ENCODE measurements around the gene PLEKHO2.
A peak's percentile ranks its signal among the peaks of the same experiment; 100 is the strongest.

Gene PLEKHO2

GRCh38 chr15:64894395-64895056 is 52.8 kb downstream of the PLEKHO2 start:
- DNase-seq (ENCODE audit: low spot score), result no peak

DNA sequence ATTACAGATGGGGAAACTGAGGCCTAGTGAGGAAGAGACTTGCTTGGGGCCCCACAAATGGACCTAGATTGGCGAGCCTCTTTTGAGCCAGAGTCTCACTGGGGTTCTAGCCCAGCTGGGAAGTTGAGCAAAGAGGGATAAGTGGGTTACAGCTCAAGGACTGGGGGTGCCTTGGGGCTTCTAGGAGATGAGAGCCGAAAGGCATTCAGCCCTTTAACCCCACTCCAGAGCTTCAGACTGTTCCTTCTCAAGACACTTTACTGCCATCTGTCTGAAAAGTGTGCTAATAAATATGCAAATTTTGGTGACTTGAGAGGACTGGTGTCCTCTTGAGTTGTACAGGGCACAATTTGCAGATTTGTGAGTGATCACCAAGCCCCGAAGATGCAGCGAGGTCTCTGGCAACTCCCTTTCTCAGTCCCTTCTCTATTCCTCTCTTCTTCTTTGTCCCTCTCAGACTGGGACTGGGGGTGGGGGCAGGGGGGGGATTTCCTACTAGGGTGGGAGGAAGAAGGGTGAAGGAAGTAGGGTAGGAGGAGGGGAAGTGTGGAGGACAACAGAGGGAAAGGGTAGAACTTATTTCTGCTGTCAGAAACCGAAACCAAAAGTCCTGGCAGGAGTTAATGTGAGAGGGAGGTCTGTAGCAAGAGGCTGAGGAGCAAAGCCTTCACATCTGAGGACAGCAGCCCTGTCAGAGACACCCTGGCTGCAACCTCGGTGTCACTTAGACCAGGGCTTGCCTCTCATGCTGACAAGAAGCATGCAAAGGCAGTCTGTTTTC is 53.8 kb downstream of the PLEKHO2 start:
- peak; percentile 46 for DNase-seq (ENCODE audit: low spot score)

DNA sequence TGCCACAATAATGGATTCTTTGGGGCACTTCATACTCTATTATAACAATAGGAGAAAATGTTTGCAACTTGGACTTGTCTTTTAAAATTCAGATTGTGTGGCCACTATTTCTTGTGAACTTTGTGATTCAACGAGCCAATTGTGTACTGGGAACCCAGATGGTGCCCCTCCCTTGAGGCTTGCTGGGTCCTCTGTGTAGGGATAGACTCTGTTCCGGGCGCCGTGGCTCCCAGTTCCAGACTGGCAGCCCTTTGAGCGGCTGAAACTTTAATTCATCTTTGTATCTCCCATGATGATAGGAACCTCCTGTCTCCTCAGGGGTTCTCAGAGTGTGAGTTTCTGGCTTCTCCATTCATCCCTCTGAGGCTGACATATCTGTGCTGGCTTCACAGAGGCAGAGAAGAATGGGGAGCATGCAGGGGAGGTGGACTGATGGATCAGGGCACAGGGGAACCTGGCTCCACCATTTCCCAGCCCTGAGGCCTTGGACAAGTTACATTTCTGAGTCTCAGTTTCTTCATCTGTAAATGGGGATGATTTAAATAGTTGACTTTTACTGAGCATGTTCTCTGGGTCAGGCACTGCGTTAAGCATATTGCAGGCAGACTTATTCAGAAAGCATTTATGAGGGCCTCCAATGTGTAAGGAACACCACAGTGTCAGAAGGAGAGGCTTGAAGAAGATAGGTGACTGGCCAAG is 54.8 kb downstream of the PLEKHO2 start:
- no peak for DNase-seq (ENCODE audit: low spot score)

- DNase-seq (ENCODE audit: low spot score), result no peak
Observed at GRCh38 chr15:64897345-64897985, 55.8 kb downstream of the PLEKHO2 start.

DNA sequence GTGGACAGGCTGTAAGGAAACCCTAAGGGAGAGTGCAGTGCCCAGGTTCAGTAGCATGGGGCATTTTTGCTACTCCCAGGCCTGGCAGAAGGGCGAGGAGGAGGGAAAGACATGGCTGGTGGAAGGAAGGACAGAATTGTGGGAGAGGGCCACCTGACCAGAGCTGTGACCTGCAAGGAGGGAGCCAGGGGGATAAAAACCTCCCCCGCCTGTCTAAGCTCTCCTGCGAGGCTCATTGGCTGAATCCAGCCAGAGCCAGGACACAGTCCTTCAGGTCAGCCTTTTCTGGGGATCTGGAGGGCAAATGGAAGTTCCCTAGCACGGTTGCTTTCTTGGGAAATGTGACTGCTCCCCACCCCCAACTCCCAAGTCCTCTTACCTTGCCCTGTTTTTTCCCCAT is 56.7 kb downstream of the PLEKHO2 start:
- no peak for DNase-seq (ENCODE audit: low spot score)

DNA sequence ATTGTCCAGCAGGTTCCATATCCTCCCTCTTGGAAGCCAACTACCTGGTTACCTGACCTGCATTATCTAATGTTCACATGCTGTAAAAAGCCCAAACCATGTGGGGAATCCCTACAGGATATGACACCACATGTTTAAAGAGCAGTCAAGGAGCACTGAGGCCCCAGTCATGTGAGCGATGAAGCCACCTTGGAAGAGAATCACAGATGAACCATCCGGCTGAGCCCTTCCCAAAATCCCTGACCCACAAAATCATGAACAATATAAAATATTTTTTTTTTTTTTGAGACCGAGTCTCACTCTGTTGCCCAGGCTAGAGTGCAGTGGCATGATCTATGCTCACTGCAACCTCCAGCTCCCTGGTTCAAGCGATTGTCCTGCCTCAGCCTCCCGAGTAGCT is 59.4 kb downstream of the PLEKHO2 start:
- DNase-seq (ENCODE audit: low spot score), result no peak

DNA sequence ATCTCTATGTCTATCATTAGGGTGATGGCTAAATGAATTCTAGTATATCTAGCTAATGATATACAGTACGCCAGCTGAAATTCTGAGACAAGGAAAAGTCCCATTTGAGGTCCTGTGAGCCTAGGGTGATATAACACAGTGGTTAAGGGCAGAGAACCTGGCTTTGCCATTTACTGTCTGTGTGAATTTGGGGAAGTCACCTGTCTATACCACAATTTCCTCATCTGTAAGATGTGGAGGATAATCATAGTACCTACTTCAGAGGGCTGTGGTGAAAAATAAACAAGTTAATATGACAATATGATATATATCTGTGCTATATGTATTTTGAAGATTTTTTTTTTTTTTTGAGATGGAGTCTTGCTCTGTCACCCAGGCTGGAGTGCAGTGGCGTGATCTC is 60.2 kb downstream of the PLEKHO2 start:
- no peak for DNase-seq (ENCODE audit: low spot score)

GRCh38 chr15:64902863-64903262 is 61.1 kb downstream of the PLEKHO2 start:
- DNase-seq (ENCODE audit: low spot score), result no peak

DNA sequence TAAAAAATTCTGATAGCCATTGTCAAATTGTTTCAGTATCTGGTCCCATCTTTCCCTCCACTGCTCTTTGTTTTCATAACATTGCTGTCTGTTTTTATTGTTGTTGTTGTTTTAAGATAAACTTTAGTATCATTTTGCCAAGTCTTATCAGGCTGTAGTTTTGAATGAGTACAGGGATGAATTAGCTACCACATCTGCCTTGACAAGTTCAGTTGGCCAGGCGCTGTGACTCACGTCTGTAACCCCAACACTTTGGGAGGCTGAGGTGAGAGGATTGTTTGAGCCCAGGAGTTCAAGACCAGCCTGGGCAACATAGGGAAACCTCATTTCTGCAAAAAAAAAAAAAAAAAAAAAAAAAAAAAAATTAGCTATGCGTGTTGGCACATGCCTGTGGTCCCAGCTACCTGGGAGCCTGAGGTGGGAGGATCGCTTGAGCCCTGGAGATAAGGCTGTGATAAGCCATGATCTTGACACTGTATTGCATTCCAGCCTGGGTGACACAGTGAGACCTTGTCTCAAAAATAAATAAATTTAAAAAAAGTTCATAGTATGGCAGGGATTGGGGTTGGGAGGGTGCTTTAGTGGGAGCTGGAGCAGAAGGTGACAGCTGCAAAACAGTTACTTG is 61.7 kb downstream of the PLEKHO2 start:
- no peak for DNase-seq (ENCODE audit: low spot score)

DNA sequence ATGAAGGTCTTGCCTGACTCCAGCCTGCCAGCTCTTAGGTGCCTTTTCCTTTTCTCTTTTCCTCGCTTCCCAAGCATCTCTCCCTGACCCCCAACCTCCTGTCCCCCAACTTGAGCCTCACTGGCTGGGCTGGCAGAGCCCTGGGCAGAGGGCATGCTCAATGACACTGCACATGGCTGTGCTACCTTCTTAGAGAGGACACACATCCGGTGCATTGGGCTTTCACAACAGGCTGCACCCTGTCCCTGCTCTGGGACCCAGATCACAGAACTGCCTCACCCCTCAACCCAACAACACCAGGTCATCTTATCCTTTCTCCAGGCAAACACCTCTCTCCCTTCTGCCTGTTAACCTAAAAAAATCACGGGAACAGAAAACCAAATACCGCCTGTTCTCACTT is 62.5 kb downstream of the PLEKHO2 start:
- DNase-seq (ENCODE audit: low spot score), result no peak

DNA sequence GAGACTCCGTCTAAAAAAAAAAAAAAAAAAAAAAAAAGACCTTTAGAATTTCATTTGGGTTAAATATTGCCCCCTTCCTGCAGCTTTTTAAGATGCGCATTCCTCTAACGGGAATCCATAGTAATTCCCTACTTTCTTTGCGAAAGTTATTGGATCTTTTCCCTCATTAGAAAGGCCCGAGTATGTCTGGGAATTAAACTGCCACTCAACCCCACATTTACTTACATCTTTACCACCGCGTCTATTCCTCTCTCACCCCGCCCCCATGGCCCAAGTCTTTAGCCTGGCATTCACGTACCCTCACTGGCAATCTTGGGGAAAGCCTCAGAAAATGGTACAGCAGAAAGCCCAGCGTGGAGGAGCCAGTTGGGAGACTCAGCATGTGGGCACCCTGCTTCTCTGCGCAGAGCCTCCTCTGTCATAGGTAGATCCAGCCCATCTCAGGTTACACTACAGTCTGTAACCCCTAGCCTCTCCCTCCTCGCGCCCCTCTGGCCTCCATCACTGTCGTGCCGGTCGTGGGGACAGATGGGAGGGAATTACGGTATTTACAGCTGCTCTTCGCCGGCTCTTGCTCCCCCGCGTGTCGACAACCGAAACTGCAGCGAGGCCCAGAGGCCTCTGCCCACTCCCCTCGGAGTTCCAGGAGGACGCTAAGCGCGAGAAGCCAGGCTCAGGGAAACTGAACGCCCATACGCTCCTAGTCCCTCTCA is 63.6 kb downstream of the PLEKHO2 start:
- peak; percentile 55 for DNase-seq (ENCODE audit: low spot score)

DNA sequence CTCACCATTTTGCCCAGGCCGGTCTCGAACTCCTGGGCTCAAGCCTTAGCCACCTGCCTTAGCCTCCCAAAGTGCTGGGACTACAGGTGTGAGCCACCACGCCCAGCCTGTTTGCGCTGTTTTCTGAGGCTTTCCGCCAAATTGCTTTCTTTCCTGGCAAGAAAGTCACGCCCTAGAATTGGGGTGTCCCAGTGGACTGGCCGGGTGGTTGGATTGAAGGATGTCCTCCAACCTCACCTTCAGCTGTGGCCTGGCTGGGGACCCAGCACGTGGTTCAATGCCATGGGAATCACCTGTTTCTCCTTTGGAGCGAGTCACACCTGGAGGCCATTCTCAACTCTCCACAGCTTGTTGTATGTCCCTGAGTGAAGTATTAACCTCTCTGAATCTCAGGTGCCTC is 64.2 kb downstream of the PLEKHO2 start:
- DNase-seq (ENCODE audit: low spot score), result no peak

- no peak for DNase-seq (ENCODE audit: low spot score)
Observed at GRCh38 chr15:64906402-64906801, 64.7 kb downstream of the PLEKHO2 start.

DNA sequence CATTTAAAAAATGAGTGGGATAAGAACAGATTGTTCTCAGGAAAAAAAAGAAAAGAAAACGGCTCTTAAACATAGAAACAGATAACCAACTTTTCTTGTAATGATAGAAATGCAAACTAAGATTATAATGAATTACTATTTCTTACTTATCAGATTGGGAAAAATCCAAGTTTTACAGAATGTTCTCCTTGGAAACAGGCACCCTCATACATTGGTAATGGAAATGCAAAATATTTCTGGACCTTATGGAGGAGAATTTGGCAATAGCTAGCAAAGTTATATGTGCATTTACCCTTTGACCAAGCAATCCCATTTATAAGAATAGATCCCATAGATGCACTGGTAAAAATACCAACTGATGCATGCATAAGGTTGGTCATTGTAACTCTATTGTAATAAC is 66.3 kb downstream of the PLEKHO2 start:
- no peak for DNase-seq (ENCODE audit: low spot score)

GRCh38 chr15:64909546-64909945 is 67.8 kb downstream of the PLEKHO2 start:
- no peak for DNase-seq (ENCODE audit: low spot score)

DNA sequence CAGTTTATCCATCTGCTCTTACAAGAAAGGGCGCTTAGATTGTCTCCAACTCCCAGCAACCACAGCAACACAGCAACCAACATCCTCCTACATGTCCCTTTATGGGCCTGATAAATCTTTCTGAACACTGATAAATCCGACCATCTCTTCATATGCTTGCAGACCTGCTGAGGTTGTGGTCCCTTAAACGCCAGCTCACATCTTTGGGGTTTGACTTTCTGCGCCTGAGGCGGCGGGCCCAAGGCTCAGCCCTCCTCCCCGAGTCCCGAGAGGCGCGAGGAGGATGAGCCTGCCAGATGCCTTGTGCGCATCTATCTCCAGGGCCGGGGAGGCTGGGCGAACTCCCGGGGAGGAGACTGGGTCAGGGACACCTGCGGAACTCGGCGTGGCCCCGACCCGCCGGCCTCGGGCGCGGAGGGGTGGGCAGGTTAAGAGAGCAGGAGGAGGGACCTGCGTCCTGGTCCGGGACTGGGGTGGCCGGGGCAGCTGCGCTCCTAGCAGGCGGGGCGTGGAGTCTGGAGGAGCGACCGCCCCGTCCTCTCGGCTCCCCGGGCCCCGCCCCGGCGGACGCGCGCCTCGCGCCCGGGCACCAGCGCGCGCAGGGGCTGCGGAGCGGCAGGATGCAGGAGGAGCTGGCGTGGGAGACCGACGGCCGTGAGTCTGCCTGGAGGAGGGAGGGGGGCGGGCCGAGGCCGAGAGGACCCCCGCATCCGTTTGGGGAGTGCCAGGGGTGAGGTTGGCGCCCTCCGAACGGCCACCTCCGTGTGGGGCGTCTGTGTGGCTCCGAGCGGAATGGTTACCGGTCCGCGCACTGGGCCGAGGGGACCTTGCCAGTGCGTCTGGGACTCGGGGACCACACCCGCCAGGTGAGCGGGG is 69.8 kb downstream of the PLEKHO2 start, which contains the start of gene ANKDD1A:
Gene ANKDD1A (plus strand): TSS at position 592 of the 876 bp plus-strand sequence. CDS start 29 bp downstream, at position 621.
- no peak for DNase-seq (ENCODE audit: low spot score)

GRCh38 chr15:64912379-64913325 is 70.9 kb downstream of the PLEKHO2 start:
- no peak for DNase-seq (ENCODE audit: low spot score)

- no peak for DNase-seq (ENCODE audit: low spot score)
Observed at GRCh38 chr15:64915518-64916227, 74.0 kb downstream of the PLEKHO2 start.

DNA sequence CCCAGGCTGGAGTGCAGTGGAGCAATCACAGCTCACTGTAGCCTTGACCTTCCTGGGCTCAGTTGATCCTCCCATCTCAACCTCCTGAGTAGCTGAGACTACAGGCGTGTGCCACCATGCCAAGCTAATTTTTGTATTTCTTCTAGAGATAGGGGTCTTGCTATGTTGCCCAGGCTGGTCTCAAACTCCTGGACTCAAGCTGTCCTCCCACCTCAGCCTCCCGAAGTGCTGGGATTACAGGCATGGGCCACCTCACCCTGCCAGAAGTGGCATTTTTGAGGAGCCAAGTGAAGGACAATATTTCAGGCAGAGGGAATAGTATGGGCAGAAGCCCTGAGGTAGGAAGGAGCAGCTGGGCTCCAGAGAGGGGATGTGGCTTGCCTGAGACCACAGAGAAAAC is 74.7 kb downstream of the PLEKHO2 start:
- DNase-seq (ENCODE audit: low spot score), result no peak
